Pancreas (tissue), 10 donors: ENCODE results near the gene GPR35. TPM values are rescaled to one million over a fixed set of nuclear protein-coding genes. Genes with fewer than 3 reads are reported as not detected.

Source experiments
- ATAC-seq, 4 donors: fragments of 200-7000 bp; cut with Tn5 transposase; one replicate each; pipeline versions ENCODE4 v1.8.0 to v1.9.1; 2020; ENCODE audit warnings: mild to moderate bottlenecking in 4 of 4, moderate library complexity in 4 of 4
- DNase-seq, 6 donors: peaks; one replicate each; pipeline ENCODE4 v3.0.0-alpha.2; 2020
- FAIRE-seq: peaks from 2 replicates; lab custom pipeline; 2012; peaks lifted over from hg19 to GRCh38; lab: Jason Lieb, UNC
- H3K27ac ChIP-seq, 4 donors: fragments of 200-600 bp; sonication (generic); 1 replicate in 3 of 4; 2 replicates in 1 of 4; pipeline versions ENCODE4 v1.5.0 to v1.8.0; 2020
- H3K27me3 ChIP-seq, 4 donors: fragments of 200-600 bp; one replicate each; pipeline ENCODE4 v1.8.0; 2021
- H3K36me3 ChIP-seq, 3 donors: fragments of 200-600 bp; sonication (generic) in 1 of 3; one replicate each; pipeline versions ENCODE4 v1.5.0 to v1.8.0; 2020 to 2021
- H3K4me1 ChIP-seq, 3 donors: fragments of 200-600 bp; one replicate each; pipeline ENCODE4 v1.8.0; 2021
- H3K4me3 ChIP-seq, 4 donors: fragments of 200-600 bp; sonication (generic) in 2 of 4; one replicate each; pipeline versions ENCODE4 v1.5.0 to v1.8.0; 2020 to 2021
- H3K9me3 ChIP-seq, 4 donors: fragments of 200-600 bp; one replicate each; pipeline ENCODE4 v1.8.0; 2021
- WGBS, 2 donors: extraction: QIAGEN DNeasy Blood & Tissue Kit; methylation state at CpG; one replicate each; pipeline ENCODE4 v1.1.7; 2013; 5-methylcytosine and 5-hydroxymethylcytosine counted together
- intact Hi-C, 3 donors: fragments of 100-400 bp; cut with DNase I; formaldehyde crosslinking; loops; one replicate each; pipeline versions ENCODE4 v1.11.1 to v1.14.2; 2022
- polyA plus RNA-seq, 2 donors: library from polyadenylated mRNA; stranded (reverse); fragments of 200-250 nt; gene quantifications; one replicate each; pipeline ENCODE4 v1.2.3, GENCODE V29; 2013
- total RNA-seq, 6 donors: library from RNA; stranded (reverse); fragmentation: NEBNext Ultra II Directional in 4 of 6; extraction: Animal tissue kit (Norgen Biotek cat#: 25700) in 4 of 6; gene quantifications; one replicate each; pipeline versions ENCODE4 v1.2.1 to v1.2.4, GENCODE V29; 2021 to 2023
- TF ChIP-seq, protein P1 (sequence below), 4 donors: fragments of 200-600 bp; sonication (generic) in 3 of 4; IDR thresholded peaks; one replicate each; pipeline versions ENCODE4 v1.5.0 to v1.8.0; 2021; ENCODE audit warnings: antibody characterized with exemption in 4 of 4
- donor health status: healthy with polysubstance abuse.
- donor health status: DM: no; HTN: no; CAD: no; lungs with moderate emphysema.
- donor health status: DM: no; HTN: no; CAD: no.
- donor health status: control.
- donor health status: control.
- donor health status: Bipolar disorder and iron deficiency.
- donor health status: DM: yes; HTN: yes; CAD: no.
- donor health status: DM: no; HTN: no; CAD: no.
- donor health status: DM: no; HTN: no; CAD: no.
- donor health status: DM: yes; HTN: yes; CAD: no.

The GPR35 gene
- total and polyA plus RNA-seq, 8 donors: 0.35 to 4.6 (median 1.0) TPM

DNA sequence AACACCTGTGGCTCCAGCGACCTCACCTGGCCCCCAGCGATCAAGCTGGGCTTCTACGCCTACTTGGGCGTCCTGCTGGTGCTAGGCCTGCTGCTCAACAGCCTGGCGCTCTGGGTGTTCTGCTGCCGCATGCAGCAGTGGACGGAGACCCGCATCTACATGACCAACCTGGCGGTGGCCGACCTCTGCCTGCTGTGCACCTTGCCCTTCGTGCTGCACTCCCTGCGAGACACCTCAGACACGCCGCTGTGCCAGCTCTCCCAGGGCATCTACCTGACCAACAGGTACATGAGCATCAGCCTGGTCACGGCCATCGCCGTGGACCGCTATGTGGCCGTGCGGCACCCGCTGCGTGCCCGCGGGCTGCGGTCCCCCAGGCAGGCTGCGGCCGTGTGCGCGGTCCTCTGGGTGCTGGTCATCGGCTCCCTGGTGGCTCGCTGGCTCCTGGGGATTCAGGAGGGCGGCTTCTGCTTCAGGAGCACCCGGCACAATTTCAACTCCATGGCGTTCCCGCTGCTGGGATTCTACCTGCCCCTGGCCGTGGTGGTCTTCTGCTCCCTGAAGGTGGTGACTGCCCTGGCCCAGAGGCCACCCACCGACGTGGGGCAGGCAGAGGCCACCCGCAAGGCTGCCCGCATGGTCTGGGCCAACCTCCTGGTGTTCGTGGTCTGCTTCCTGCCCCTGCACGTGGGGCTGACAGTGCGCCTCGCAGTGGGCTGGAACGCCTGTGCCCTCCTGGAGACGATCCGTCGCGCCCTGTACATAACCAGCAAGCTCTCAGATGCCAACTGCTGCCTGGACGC lies 4.9 kb downstream of the GPR35 start:
- Histone ChIP-seq H3K27ac (no peak overlapping the region), H3K4me3 (no peak overlapping the region), H3K4me1 (no peaks in the 10 kb centered on the region), H3K9me3 (no peaks in the 10 kb centered on the region), H3K36me3 (no peaks in the 10 kb centered on the region), H3K27me3 (no peaks in the 10 kb centered on the region)
- peak in 3 of 6 donors; percentile 15 to 65 (median 57) for DNase-seq
- FAIRE-seq: no peak
- TF ChIP-seq, protein P1, sequence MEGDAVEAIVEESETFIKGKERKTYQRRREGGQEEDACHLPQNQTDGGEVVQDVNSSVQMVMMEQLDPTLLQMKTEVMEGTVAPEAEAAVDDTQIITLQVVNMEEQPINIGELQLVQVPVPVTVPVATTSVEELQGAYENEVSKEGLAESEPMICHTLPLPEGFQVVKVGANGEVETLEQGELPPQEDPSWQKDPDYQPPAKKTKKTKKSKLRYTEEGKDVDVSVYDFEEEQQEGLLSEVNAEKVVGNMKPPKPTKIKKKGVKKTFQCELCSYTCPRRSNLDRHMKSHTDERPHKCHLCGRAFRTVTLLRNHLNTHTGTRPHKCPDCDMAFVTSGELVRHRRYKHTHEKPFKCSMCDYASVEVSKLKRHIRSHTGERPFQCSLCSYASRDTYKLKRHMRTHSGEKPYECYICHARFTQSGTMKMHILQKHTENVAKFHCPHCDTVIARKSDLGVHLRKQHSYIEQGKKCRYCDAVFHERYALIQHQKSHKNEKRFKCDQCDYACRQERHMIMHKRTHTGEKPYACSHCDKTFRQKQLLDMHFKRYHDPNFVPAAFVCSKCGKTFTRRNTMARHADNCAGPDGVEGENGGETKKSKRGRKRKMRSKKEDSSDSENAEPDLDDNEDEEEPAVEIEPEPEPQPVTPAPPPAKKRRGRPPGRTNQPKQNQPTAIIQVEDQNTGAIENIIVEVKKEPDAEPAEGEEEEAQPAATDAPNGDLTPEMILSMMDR (IDR thresholded peaks at IDR 0.05): no peak
- 84 to 87% methylated on average over 50 of the region's 50 CpGs for WGBS, 2 donors
- no peak for ATAC-seq
- intact Hi-C loops: no loop called here

DNA sequence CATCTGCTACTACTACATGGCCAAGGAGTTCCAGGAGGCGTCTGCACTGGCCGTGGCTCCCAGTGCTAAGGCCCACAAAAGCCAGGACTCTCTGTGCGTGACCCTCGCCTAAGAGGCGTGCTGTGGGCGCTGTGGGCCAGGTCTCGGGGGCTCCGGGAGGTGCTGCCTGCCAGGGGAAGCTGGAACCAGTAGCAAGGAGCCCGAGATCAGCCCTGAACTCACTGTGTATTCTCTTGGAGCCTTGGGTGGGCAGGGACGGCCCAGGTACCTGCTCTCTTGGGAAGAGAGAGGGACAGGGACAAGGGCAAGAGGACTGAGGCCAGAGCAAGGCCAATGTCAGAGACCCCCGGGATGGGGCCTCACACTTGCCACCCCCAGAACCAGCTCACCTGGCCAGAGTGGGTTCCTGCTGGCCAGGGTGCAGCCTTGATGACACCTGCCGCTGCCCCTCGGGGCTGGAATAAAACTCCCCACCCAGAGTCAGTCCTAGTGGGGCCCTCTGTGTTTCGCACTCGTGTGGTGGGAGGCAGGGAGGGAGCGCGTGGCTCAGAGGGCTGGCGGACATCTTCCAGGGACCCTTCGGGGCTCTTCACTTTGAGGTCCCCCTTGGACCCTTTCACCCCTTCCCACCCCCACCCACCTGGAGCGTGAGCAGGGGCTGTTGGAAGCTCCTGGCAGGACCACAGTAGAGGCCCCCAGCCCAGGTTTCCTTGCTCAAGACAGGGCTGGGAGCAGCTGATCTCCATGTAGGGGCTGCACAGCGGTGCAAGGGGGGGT lies 5.7 kb downstream of the GPR35 start:
- peak in 1 of 6 donors; percentile 37 for DNase-seq
- intact Hi-C loops: no loop called here
- no peaks in the 10 kb centered on the region for H3K36me3 ChIP-seq
- WGBS, 2 donors: 81 to 85% methylated on average over 21 of the region's 21 CpGs
- H3K27me3 ChIP-seq: no peaks in the 10 kb centered on the region
- no peaks in the 10 kb centered on the region for H3K9me3 ChIP-seq
- H3K27ac ChIP-seq: no peak overlapping the region
- no peak overlapping the region for H3K4me3 ChIP-seq
- no peak for FAIRE-seq
- no peak for ATAC-seq
- TF ChIP-seq, protein P1 (IDR thresholded peaks at IDR 0.05): no peak
- no peaks in the 10 kb centered on the region for H3K4me1 ChIP-seq

DNA sequence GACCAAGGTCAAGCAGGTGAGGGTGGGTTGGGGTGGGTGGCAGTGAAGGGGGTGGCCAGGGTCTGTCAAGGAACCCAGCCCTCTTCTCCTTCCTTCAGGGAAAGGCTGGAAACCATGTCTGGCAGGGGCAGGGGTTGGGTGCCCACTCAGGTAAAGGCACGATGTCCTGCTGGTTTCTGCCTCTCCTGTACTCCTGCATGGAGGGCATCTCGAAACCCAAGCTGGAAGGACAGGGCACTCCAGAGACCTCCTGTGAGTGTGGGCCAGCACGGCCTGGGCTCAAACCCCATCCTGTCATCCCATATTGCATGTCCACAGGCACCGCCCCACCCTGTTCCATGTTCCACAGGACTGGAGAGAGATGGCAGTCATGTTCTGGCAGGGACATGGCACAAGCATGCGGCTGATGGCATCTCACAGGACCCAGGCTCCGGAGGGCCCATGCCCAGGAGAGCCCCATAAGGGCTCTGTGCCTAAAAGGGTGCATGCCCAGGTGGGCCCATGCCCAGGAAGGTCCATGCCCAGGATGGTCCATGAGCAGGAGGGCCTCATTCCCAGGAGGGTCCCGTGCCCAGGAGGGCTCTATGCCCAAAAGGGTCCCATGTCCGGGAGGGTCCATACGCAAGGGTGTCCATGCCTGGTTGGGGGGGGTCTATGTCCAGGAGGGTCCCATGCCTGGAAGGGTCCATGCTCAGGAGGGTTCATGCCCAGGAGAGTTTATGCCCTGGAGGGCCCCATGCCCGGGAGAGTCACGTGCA lies 6.4 kb downstream of the GPR35 start:
- WGBS, 2 donors: 75 to 92% methylated on average over 11 of the region's 11 CpGs
- Histone ChIP-seq H3K9me3 (no peaks in the 10 kb centered on the region), H3K4me3 (no peak overlapping the region), H3K4me1 (no peaks in the 10 kb centered on the region), H3K27ac (no peak overlapping the region), H3K36me3 (no peaks in the 10 kb centered on the region), H3K27me3 (no peaks in the 10 kb centered on the region)
- DNase-seq: peak in 1 of 6 donors; percentile 51
- TF ChIP-seq, protein P1 (IDR thresholded peaks at IDR 0.05): no peak
- FAIRE-seq: no peak
- ATAC-seq: no peak
- intact Hi-C loops: no loop called here

DNA sequence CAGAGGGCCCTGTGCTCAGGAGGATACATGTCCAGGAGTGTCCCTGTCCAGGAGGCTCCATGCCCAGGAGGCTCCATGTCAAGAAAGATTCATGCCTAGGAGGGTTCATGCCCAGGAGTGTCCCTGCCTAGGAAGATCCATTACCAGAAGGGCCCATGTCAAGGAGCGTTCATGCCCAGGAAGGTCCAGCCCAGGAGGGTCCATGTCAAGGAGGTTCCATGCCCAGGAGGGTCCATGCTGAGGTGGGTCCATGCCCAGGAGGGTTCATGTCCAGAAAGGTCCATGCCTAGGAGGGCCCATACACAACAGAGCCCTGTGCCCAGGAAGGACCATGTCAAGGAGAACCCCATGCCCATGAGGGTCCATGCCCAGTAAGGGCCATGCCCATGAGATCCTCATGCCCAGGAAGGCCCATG lies 7.0 kb downstream of the GPR35 start:
- no peak overlapping the region for H3K27ac ChIP-seq
- no peaks in the 10 kb centered on the region for H3K4me1 ChIP-seq
- intact Hi-C loops: no loop called here
- FAIRE-seq: no peak
- no peaks in the 10 kb centered on the region for H3K27me3 ChIP-seq
- DNase-seq: peak in 1 of 6 donors; percentile 33
- ATAC-seq: no peak
- no peak overlapping the region for H3K4me3 ChIP-seq
- TF ChIP-seq, protein P1 (IDR thresholded peaks at IDR 0.05): no peak
- WGBS, 2 donors: 95 to 100% methylated on average over 1 of the region's 1 CpG
- no peaks in the 10 kb centered on the region for H3K9me3 ChIP-seq
- H3K36me3 ChIP-seq: no peaks in the 10 kb centered on the region
